ENCODE measurements around the gene LLPH. TPM values are rescaled to one million over a fixed set of nuclear protein-coding genes. Genes with fewer than 3 reads are reported as not detected.

The LLPH gene
- polyA plus RNA-seq, 3 donors: 3.1 to 44.0 (median 33.4) TPM

- no peak for TF ChIP-seq CTCF (IDR thresholded peaks at IDR 0.05)
- Mint-ChIP-seq H3K4me1 (peaks cover 7% of the 10 kb centered on the region), H3K36me3 (no peaks in the 10 kb centered on the region), H3K27ac (no peak overlapping the region), H3K27me3 (ENCODE audit: low read depth in 3 of 3) (peaks cover 0 to 3% (median 0%) of the 10 kb centered on the region in 3 donors), H3K4me3 (no peak overlapping the region), H3K9me3 (no peaks in the 10 kb centered on the region)
- Histone ChIP-seq H3K27me3 (ENCODE audit: control insufficient read depth in 2 of 2, insufficient read depth in 2 of 2, low read length in 2 of 2) (no peaks in the 10 kb centered on the region), H3K9ac (ENCODE audit: insufficient read depth, low read length, poor library complexity, severe bottlenecking) (no peak overlapping the region), H2AFZ (ENCODE audit: insufficient read depth, low read depth, low read length, poor library complexity, severe bottlenecking) (no peak overlapping the region), H3K36me3 (replicated peaks in 1 of 2; ENCODE audit: control insufficient read depth in 1 of 2, insufficient read depth in 2 of 2, low read length in 2 of 2) (no peaks in the 10 kb centered on the region), H3K27ac (ENCODE audit: low read depth in 1 of 2, low read length in 2 of 2) (no peak overlapping the region), H3K9me3 (replicated peaks in 1 of 2; ENCODE audit: control insufficient read depth in 1 of 2, insufficient read depth in 1 of 2, low read length in 2 of 2) (no peaks in the 10 kb centered on the region), H3K4me2 (replicated peaks; ENCODE audit: extremely low read depth, low read length, poor library complexity, severe bottlenecking) (no peak overlapping the region), H3K79me2 (ENCODE audit: insufficient read depth, low read length) (no peaks in the 10 kb centered on the region), H3K4me1 (ENCODE audit: control insufficient read depth in 1 of 2, insufficient read depth in 2 of 2, low read length in 2 of 2) (peaks cover 4 to 6% of the 10 kb centered on the region in 2 donors), H4K20me1 (ENCODE audit: insufficient read depth, low read length) (no peaks in the 10 kb centered on the region), H3K4me3 (replicated peaks in 1 of 3; ENCODE audit: low read depth in 2 of 3, low read length in 3 of 3) (no peak overlapping the region)
- intact Hi-C loops (cut with micrococcal nuclease): no loop called here
- no peak for DNase-seq
- WGBS (ENCODE audit: insufficient coverage): 100% methylated on average over 1 of the region's 1 CpG
Observed at GRCh38 chr12:66077542-66077941, 53.0 kb downstream of the LLPH start.

GRCh38 chr12:66074561-66074960, 56.0 kb downstream of the LLPH start:
- Mint-ChIP-seq H3K9me3 (peaks cover 0 to 2% (median 0%) of the 10 kb centered on the region in 7 donors), H3K4me1 (peaks cover 27% of the 10 kb centered on the region), H3K4me3 (no peak overlapping the region), H3K36me3 (no peaks in the 10 kb centered on the region), H3K27ac (no peak overlapping the region), H3K27me3 (ENCODE audit: low read depth in 3 of 3) (peaks cover 0 to 5% (median 0%) of the 10 kb centered on the region in 3 donors)
- Histone ChIP-seq H3K4me2 (replicated peaks; ENCODE audit: extremely low read depth, low read length, poor library complexity, severe bottlenecking) (no peak overlapping the region), H3K36me3 (replicated peaks in 1 of 2; ENCODE audit: control insufficient read depth in 1 of 2, insufficient read depth in 2 of 2, low read length in 2 of 2) (no peaks in the 10 kb centered on the region), H2AFZ (ENCODE audit: insufficient read depth, low read depth, low read length, poor library complexity, severe bottlenecking) (no peak overlapping the region), H3K27me3 (ENCODE audit: control insufficient read depth in 2 of 2, insufficient read depth in 2 of 2, low read length in 2 of 2) (no peaks in the 10 kb centered on the region), H3K4me3 (replicated peaks in 1 of 3; ENCODE audit: low read depth in 2 of 3, low read length in 3 of 3) (no peak overlapping the region), H3K9me3 (replicated peaks in 1 of 2; ENCODE audit: control insufficient read depth in 1 of 2, insufficient read depth in 1 of 2, low read length in 2 of 2) (no peaks in the 10 kb centered on the region), H3K79me2 (ENCODE audit: insufficient read depth, low read length) (no peaks in the 10 kb centered on the region), H3K9ac (ENCODE audit: insufficient read depth, low read length, poor library complexity, severe bottlenecking) (no peak overlapping the region), H4K20me1 (ENCODE audit: insufficient read depth, low read length) (no peaks in the 10 kb centered on the region), H3K27ac (ENCODE audit: low read depth in 1 of 2, low read length in 2 of 2) (no peak overlapping the region), H3K4me1 (ENCODE audit: control insufficient read depth in 1 of 2, insufficient read depth in 2 of 2, low read length in 2 of 2) (peaks cover 24 to 25% of the 10 kb centered on the region in 2 donors)
- intact Hi-C loops (cut with micrococcal nuclease): no loop called here
- no peak for TF ChIP-seq CTCF (IDR thresholded peaks at IDR 0.05)
- no peak for DNase-seq
- 67% methylated on average over 1 of the region's 2 CpGs for WGBS (ENCODE audit: insufficient coverage)

Data from CD14-positive monocyte (primary cell).